HG03097 (cell line): ENCODE results near the gene COBLL1.
A peak's percentile ranks its signal among the peaks of the same experiment; 100 is the strongest.

Source experiments
- ATAC-seq: cut with Tn5 transposase; IDR thresholded peaks from one replicate; pipeline ENCODE4 v1.9.1; 2021; ENCODE audit not compliant: unreplicated experiment, low FRiP score

COBLL1 gene

DNA sequence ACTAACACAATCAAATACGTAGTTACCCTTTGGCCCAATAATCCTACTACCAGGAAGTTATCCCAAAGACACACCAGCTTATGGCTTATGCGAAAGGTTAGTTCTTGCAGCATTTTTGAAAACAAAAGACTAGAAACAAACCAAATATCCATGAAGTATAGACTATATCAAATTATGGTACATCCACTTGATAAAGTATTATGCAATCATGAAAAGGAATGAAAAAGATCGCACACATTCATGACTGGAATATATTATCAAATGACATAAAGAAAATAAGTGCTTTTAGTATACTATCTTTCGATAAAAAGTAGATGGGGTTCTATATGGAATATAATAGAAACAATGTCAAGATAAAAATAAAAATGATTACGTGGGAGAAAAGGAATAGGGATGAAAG, 78.2 kb downstream of the COBLL1 start:
- no peak for ATAC-seq

DNA sequence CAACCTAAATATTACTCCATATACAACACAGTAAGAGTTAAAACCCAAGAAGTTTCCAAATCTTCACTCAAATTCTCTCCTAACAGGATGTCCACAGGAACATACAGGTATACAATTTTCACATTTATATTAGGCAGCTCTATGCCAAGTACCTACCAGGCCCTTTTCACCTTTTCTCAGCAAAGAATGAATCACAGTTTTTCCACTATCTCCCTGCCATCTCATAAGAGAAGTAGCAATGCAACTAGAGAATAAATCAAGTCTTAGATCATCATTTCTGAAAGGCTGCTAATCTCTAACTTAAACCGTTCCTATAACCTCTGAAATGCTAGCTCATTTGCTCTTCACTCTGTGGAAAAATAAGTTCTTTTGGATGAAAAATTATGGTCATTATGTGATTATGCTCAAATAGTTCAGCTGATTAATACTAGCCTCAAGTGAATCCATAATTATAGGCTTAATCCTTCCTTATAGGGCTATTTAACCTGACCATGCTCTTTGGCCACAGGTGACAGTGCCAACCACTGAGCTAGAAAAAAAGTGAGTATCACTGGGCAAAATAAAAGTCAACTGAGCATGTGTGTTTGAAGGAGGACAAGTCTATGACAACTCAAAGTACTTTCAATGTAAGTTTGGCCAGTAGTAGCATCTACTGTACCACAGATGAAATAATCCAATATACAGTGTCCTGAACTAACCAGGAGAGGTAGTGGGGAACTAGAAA, 79.7 kb downstream of the COBLL1 start:
- no peak for ATAC-seq

DNA sequence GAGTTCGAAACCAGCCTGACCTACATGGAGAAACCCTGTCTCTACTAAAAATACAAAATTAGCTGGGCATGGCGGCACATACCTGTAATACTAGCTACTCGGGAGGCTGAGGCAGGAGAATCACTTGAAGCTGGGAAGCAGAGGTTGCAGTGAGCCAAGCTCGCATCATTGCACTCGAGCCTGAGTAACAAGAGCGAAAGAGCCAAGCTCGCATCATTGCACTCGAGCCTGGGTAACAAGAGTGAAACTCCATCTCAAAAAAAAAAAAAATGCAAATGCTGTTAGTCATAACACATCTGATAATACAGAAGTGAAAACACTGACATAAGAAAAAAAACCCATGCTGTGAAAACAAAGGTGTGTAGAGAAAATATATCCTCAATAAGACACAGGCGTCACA, 80.4 kb downstream of the COBLL1 start:
- peak; percentile 98 for ATAC-seq

DNA sequence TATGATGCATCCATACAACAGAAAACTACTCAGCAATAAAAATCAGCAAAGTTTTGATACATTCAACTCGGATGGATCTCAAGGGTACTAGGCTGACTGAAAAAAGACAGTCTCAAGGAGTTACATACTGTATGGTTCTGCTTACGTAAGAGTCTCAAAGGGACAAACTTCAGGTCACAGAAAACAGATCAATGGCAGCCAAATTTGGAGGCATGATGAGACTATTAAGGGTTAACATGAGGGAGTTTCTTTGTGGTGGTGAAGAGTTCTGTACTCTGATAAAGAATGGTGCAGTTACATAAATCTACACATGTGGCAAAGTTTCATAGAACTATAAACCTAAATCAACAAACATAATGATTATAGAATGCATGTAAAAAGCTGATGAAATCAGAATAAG, 81.4 kb downstream of the COBLL1 start:
- ATAC-seq: no peak

DNA sequence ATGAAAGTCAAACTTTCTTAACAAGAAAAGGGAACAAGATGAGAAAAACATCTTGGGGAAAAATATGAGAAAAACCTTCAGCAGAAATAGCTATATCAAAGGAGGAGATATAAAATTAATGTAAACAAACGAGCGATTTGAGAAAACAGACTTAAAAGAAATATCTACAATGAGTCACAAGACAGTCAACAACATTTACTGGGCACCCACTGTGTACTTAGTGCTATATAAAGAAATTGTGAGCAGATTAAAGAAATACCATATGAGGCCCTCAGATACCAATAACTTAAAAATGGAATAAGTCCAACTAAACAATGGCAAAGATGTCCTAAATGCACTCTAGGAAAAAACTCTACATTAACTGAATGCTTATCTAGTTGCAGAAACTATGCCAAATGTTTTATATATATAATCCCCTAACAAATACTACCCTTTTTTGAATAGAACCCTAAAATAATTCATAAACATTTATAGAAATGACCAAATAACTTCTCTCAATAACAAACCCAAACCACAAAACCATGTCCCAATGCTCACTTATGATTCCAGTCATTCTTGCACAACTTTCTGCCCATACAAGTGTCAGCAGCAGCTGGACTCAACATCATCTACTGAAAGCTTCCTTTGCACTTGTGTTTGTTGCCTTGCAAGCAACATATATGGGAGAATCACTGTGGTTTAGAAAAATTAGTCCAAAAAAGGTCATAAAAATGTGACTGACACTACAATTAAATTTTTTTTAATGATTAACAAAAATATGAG, 83.5 kb downstream of the COBLL1 start:
- no peak for ATAC-seq

DNA sequence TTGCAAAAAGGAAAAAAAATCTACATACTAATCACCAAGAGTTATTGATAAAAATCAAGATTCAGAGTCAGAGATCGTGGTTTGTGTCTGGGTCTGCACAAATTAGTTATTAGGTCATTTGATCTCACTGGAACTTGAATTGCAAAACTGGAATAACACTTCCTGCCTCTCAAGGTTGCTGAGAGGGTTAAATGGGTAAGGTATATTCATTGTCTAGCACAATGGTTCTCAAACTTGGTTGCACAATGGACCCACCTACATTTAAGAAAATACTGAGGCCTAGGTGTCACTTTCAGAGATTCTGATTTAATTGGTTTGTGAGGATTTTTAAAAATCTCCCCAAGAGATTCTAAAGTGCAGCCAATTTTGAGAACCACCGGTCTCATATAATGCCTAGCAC, 84.8 kb downstream of the COBLL1 start:
- ATAC-seq: no peak

DNA sequence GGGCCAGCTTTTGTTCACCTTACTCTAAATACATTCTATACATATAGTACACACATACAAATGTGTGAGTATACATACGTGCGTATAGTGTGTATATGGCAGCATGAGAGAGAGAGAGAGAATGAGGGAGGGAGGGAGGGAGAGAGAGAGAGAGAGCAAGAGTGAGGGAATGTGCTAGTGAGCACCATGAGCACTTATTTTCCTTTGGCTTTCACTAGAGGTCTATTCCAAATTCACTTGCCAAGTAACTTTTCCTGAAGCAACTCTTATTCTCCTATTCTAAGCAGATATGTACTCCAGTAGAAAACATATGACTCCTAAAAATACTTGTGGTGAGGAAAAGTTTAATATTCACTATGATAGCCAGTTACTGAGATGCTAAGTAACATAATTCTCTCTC, 85.7 kb downstream of the COBLL1 start:
- ATAC-seq: no peak

DNA sequence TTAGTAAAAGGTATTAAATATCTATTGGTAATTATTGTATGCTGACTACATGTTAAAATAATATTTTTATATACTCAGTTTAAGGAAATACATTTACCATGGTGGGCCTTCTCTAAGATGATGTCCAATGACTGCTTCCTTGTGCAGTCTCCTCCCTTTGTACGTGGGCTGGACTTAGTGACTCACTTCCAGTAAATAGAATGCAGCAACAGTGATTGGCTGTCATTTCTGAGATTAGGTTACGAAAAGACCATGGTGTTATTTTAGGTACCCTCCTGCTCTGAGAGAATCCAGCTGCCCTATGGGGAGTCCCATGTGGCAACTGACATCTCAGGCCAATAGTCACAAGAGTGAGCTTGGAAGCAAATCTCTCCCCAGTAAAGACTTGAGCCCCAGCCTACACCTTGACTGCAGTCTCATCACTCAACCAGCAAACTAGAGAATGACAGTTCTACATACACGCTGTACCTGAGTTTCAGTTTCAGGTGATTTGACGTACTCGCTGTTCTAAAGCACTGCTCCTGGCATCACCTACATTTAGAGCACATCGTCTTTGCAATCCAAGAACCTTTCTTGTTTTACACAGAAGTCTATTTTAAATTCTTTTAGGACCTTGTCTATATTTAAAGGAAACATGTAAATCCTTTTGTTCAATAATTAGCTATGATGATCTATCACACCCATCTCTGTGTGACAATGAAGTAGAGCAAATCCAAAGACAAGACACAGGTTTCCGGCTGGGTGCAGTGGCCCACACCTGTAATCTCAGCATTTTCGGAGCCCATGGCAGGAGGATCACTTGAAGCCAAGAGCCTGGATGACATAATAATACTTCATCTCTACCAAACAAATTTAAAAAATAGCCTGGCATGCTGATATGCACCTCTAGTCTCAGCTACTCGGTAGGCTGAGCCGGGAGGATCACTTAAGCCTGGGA, 87.2 kb downstream of the COBLL1 start:
- ATAC-seq: no peak

DNA sequence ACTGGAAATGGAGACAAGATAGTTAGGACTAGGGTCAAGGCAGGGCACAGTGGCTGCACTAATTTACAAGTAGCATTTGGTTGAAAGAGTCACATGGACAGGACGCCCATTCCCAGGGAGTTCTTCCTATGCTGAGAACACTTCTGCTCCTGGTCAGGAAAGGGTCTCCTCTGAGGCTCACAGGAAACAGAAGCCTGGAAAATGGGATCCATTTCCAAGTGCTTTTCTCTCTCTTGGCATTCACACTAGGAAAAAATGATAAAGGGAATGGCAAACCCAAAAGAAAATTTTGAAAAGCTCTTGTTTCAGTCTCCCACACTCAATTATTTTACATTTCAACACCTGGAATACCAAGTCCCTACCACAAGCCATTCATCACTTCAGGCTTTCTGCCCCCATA, 88.7 kb downstream of the COBLL1 start:
- ATAC-seq: no peak

DNA sequence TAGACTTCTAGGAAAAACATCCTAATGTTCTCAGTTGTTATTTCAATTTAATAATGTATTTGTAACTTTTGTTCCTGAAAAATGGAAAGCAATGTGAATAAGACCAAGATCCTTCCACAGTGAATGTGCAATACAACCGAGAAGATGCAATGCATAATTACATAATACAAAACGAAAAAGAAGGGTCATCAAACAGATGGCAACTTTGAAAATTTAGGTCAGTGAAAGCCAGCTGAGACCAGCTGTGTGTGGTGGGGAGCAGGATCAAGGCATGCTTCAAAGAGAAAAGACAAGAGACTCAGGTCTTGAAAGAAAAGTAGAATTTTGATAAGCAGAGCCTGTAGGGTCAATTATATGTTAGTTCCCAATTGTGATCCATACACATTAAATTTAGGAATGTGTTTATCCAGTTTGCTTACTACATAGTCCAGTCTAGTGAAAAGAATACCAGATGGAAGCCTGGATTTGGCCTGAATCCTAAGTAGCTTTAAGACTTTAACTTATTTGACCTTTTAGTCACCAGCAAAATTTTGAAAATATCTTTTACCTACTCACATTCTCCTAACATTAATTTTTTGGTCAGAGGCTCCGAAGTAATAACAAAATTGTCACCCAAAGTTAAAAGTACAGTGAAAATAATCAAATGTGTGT, 93.7 kb downstream of the COBLL1 start:
- no peak for ATAC-seq

DNA sequence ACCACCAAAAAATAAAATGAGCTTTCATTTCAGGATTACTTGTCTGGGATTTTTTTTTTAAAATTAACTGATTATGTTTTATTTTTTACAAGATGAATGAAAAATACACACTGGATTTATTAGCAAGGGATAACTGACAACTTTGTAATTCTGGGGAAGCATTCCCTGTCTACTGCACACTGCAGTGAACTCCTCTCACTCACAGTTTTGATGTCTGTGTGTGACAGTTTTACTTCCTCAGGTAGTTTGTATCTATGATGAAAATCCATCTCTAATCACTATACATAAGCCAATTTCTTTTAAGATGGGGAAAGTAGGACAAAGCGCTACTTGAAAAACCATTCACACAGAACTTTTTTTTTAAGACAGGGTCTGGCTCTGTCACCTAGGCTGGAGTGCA, 94.5 kb downstream of the COBLL1 start:
- no peak for ATAC-seq

DNA sequence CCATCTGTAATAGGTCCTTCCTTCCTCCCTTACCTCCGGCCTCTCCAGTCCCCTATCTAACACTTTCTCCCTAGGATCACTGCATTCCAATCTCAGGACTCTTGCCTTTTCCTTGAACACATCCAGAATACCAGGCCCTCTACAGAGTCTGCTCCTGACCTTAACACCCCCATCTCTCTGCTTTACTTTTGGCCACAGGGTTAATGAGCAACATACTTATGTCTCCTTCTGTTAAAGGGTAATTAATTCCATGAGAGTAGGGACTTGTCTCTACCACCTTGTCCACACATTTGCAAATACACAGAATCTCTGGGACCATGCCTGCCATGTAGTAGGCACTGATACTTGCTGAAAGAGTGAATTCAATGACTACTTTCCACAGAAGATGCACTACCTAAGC, 94.9 kb downstream of the COBLL1 start:
- no peak for ATAC-seq

DNA sequence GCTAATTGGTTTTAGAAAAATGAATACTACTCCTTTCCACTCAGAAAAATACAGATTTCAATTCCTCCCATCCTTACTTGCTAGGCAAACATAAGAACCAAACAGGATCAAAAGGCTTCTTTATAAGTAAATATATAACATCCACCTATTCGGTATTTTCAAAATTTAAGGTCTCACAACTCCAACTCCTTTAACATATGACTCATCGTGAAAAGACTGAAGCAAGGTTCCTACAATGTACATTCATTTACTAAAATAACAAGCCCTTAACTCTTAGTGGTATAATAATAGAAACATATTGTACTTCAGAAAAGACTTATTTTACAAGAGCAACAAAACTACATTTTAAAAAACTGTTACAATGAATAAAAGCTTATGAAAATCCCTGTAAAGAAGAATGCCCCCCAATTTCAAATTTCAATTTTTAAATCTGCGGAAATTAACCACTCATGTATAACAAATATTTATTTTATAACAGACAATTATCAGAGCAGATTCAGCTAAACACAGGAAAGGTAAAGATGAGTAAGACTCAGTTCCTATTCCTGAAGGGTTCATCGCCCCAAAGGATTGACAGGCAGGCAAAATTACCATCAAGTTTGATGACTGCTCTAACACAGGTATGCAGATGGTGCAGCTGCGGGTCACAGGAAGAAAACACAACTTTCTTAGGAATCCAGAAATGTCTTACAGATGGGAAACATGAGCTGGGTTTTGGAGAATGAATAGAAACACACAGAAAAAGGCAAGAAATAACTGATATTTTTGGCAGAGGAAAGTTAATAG, 96.4 kb downstream of the COBLL1 start:
- no peak for ATAC-seq

DNA sequence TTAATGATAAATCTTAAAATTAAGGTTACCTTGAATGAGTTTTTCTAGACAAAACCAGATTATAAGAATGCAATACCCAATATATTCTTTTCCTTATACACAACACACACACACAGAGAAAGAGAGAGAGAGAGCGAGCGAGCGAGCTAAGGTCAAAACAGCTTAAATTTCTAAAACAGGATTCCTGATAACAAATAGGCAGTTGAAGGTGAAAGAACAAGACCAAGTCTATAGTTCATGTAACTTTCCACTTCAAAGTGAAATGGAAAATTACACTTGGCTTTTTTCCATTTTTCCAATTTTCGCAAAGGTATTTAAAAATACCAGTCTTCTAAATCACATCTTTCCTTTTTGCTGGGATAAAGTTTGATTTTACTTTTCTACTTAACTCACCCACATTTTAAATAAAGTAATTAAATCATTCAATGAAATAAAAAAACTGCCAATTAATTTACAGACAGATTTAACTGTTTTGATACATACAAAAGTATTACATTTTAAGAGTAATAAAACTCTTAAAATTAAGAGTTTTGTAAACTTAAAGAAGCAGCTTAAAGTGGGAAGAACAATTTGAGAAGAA, 98.8 kb downstream of the COBLL1 start:
- no peak for ATAC-seq

DNA sequence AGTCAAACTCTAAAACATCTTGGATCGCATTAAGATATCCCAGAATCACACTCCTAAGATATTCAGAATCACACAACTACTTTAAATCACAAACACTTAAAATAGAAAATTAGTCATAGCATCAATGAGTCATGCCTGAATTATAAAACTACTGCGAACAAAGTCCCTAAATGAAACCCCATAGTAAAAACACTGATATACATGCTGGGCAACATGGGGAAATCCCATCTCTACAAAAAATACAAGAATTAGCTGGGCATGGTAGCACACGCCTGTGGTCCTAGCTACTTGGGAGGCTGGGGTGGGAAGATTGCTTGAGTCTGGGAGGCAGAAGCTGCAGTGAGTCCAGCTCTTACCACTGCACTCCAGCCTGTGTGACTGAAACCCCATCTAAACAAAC, 101.7 kb downstream of the COBLL1 start:
- ATAC-seq: no peak

DNA sequence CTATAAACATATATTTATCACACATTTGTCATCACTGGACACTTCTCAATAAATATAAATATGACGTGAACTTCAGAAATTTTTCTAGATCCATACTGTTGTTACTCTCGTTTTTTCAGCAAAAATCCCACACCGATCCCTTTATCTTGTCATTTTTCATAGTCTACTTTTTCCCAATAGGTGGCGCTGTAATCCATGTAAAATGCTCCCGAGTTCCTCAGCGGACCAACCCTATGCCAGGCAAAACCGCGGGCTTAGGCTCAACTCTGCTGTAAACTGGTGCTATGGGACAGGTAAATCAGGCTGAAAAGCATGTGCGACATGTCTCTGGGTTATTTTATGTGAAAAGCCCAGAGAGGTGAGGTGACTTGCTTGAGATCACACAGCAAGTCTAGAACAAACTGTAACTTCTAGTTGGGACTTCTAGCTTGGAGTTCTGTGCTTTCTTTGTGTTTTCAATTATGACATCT, 104.0 kb downstream of the COBLL1 start:
- ATAC-seq: no peak

DNA sequence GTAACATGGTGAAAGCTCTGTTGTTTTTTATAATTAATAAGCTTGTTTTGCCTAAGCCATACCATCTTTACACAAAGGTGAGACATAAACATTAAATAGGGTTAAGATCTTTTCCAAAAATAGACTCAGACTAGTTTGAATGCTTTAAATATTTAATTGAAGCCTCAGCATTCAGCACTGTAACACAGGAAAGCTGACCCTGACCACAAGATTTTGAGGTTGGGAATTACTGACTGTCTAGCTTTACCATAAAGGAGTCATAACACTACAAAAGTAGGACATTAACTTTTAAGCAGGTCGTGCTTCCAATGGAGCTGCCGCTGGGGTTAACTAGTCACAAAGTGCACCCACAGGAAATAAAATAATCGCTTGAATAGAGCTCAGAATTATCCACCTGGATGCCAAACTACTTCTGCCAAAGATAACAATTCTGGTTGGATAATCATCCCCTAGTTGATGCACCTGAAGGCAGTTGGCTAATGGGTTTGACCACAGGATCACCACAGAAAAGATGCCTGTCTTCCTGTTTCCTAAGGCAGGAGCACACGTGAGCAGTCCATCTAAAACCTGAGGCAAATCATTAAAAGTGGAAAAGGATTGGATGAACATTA, 106.2 kb downstream of the COBLL1 start:
- ATAC-seq: no peak

DNA sequence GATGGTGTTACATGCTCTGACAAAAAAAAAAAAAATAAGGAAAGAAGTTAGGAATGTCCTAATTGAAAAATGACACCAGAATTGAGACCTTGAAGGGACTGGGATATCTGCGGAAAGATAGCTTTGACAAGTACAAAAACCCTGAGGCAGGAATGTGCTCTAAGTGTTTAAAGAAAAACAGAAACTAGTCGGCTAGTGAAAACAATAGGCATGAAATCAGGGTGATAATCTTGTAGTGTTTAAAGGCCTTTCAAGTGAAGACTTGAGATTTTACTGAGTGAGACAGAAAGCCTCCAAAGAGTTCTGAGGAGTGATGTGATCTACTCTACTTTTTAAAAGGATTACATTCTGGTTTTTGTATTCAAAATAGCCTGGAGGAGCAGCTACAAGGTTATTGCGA, 107.4 kb downstream of the COBLL1 start:
- ATAC-seq: no peak

DNA sequence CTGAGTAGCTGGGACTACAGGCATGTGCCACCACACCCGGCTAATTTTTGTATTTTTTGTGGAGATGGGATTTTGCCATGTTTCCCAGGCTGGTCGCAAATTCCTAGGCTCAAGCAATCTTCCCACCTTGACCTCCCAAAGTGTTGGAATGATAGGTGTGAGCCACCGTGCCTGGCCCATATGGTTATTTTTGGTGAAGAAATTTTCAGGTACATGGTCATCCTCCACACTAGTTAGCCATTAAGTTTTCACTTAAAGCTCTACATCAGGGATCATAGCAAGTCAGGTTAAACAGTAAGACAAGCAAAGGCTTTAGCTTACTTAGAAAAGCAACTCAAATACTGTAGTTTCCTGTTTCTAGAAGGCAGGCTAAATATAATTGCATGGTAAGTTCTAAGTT, 116.1 kb downstream of the COBLL1 start:
- no peak for ATAC-seq
